Right lobe of liver (tissue), 6 donors: ENCODE results near the gene E2F6. TPM values are rescaled to one million over a fixed set of nuclear protein-coding genes. Genes with fewer than 3 reads are reported as not detected.

Source experiments
- ATAC-seq, 4 donors: fragments of 200-7000 bp; cut with Tn5 transposase; one replicate each; pipeline ENCODE4 v1.9.1; 2020; ENCODE audit warnings: mild to moderate bottlenecking in 4 of 4, moderate library complexity in 4 of 4
- DNase-seq, 3 donors: peaks; one replicate each; pipeline ENCODE4 v3.0.0-alpha.2; 2020
- H3K27ac ChIP-seq, 3 donors: fragments of 200-600 bp; one replicate each; pipeline ENCODE4 v1.8.0; 2022
- H3K27me3 ChIP-seq, 2 donors: fragments of 200-600 bp; one replicate each; pipeline ENCODE4 v1.8.0; 2022
- H3K36me3 ChIP-seq, 4 donors: fragments of 200-600 bp; sonication (generic) in 1 of 4; one replicate each; pipeline versions ENCODE4 v1.5.1 to v1.8.0; 2017 to 2022; ENCODE audit warnings: control low read depth in 1 of 4
- H3K4me1 ChIP-seq, 4 donors: fragments of 200-600 bp; sonication (generic) in 1 of 4; one replicate each; pipeline versions ENCODE4 v1.5.1 to v1.8.0; 2017 to 2022; ENCODE audit warnings: control low read depth in 1 of 4
- H3K4me3 ChIP-seq, 3 donors: fragments of 200-600 bp; one replicate each; pipeline ENCODE4 v1.8.0; 2022
- H3K9me3 ChIP-seq, 4 donors: fragments of 200-600 bp; sonication (generic) in 1 of 4; one replicate each; pipeline versions ENCODE4 v1.5.1 to v1.8.0; 2017 to 2022; ENCODE audit warnings: control low read depth in 1 of 4
- POLR2A ChIP-seq: fragments of 450-650 bp; IDR thresholded peaks from one replicate; pipeline ENCODE4 v1.6.1; 2017; ENCODE audit warnings: antibody characterized with exemption, mild to moderate bottlenecking
- WGBS: methylation state at CpG from one replicate; pipeline ENCODE4 v1.1.6; 2018; ENCODE audit warnings: low coverage, low lambda C conversion rate; ENCODE audit not compliant: insufficient coverage; ENCODE audit errors: missing lambda C conversion rate; 5-methylcytosine and 5-hydroxymethylcytosine counted together
- intact Hi-C, 2 donors: fragments of 100-400 bp; cut with DNase I; formaldehyde crosslinking; loops; one replicate each; pipeline versions ENCODE4 v1.11.2 to v1.14.1; 2022
- total RNA-seq, 6 experiments: library from RNA; depleted of rRNA in 2 of 6; stranded (reverse); fragments of >200 nt in 2 of 6; fragmentation: NEBNext Ultra II Directional in 3 of 6; extraction: Animal tissue kit (Norgen Biotek cat#: 25700) in 3 of 6; gene quantifications; one replicate each; pipeline versions ENCODE4 v1.1.0 to v1.2.4, GENCODE V29; 2016 to 2023
- TF ChIP-seq, protein P1 (sequence below), 4 donors: fragments of 200-600 bp in 3 of 4; fragments of 450-650 bp in 1 of 4; IDR thresholded peaks; one replicate each; pipeline versions ENCODE4 v1.5.1 to v1.8.0; 2016 to 2022; ENCODE audit warnings: antibody characterized with exemption in 4 of 4, mild to moderate bottlenecking in 2 of 4
- donor health status: DM: no; HTN: yes; CAD: no.
- donor health status: DM: no; HTN: no; CAD: no.
- donor health status: DM: no; HTN: no; CAD: no.
- donor health status: DM: no; HTN: yes; CAD: no.
- donor health status: DM: no; HTN: yes; CAD: no.

E2F6 gene
- total RNA-seq, 6 experiments from 2014 or later, result 4.4 to 9.9 (median 5.8) TPM

DNA sequence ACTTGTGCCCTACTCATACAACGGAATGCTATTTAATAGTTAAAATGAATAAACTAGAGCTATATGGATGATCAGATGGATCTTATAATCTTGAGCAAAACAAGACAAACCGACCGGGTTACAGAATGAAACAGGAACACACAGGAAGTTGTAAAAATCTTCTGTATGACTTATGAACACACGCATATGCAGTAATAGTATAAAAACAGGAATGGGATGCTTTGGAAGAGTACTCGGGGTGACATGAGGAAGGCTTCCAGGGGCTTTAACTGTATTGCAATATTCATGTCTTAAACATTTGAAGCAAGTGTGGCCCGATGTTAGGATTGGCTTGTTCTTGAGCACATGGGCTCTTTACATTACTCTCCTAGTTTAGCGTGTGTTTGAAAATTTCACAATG lies 14.9 kb upstream of the E2F6 start:
- DNase-seq (no peak), ATAC-seq (no peak)
- no peaks in the 10 kb centered on the region for H3K27me3 ChIP-seq
- no peak overlapping the region for H3K27ac ChIP-seq
- H3K4me1 ChIP-seq, result peaks cover 0 to 2% (median 0%) of the 10 kb centered on the region in 4 donors
- no peaks in the 10 kb centered on the region for H3K9me3 ChIP-seq
- no peak overlapping the region for H3K4me3 ChIP-seq
- TF ChIP-seq, protein P1, sequence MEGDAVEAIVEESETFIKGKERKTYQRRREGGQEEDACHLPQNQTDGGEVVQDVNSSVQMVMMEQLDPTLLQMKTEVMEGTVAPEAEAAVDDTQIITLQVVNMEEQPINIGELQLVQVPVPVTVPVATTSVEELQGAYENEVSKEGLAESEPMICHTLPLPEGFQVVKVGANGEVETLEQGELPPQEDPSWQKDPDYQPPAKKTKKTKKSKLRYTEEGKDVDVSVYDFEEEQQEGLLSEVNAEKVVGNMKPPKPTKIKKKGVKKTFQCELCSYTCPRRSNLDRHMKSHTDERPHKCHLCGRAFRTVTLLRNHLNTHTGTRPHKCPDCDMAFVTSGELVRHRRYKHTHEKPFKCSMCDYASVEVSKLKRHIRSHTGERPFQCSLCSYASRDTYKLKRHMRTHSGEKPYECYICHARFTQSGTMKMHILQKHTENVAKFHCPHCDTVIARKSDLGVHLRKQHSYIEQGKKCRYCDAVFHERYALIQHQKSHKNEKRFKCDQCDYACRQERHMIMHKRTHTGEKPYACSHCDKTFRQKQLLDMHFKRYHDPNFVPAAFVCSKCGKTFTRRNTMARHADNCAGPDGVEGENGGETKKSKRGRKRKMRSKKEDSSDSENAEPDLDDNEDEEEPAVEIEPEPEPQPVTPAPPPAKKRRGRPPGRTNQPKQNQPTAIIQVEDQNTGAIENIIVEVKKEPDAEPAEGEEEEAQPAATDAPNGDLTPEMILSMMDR (IDR thresholded peaks at IDR 0.05), result no peak
- no peak for TF ChIP-seq POLR2A
- H3K36me3 ChIP-seq, result no peaks in the 10 kb centered on the region
- intact Hi-C loops, result loop anchor here (5.0 kb wide), 2 partner anchors 101 to 106 kb away; no protein-coding TSS in a partner anchor
- WGBS, result 81% methylated on average over 7 of the region's 7 CpGs

DNA sequence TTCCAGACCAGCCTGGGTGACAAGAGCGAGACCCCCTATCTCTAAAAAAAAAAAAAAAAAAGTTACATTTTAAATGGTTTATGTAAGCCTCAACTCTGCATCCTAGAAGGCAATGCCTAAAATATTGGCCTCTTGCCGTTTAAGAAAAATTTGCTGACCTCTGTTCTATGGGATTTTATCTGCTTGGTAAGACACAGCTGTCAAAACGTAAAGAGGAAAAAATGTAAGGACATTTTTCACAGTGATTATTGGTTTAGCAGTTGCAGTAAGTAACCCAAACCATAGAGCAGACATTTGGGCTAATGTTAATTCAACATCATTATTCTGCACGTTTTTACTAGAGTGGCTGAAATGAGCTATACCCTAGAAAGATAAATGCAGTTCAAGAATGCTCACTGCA lies 14.4 kb upstream of the E2F6 start:
- H3K9me3 ChIP-seq, result no peaks in the 10 kb centered on the region
- H3K27ac ChIP-seq, result no peak overlapping the region
- peaks cover 0 to 2% (median 0%) of the 10 kb centered on the region in 4 donors for H3K4me1 ChIP-seq
- H3K27me3 ChIP-seq, result no peaks in the 10 kb centered on the region
- intact Hi-C loops, result loop anchor here (5.0 kb wide), 2 partner anchors 102 to 107 kb away; no protein-coding TSS in a partner anchor
- TF ChIP-seq, protein P1 (IDR thresholded peaks at IDR 0.05), result no peak
- TF ChIP-seq POLR2A, result no peak
- H3K4me3 ChIP-seq, result no peak overlapping the region
- DNase-seq (no peak), ATAC-seq (no peak)
- WGBS, result 40% methylated on average over 4 of the region's 4 CpGs
- no peaks in the 10 kb centered on the region for H3K36me3 ChIP-seq

DNA sequence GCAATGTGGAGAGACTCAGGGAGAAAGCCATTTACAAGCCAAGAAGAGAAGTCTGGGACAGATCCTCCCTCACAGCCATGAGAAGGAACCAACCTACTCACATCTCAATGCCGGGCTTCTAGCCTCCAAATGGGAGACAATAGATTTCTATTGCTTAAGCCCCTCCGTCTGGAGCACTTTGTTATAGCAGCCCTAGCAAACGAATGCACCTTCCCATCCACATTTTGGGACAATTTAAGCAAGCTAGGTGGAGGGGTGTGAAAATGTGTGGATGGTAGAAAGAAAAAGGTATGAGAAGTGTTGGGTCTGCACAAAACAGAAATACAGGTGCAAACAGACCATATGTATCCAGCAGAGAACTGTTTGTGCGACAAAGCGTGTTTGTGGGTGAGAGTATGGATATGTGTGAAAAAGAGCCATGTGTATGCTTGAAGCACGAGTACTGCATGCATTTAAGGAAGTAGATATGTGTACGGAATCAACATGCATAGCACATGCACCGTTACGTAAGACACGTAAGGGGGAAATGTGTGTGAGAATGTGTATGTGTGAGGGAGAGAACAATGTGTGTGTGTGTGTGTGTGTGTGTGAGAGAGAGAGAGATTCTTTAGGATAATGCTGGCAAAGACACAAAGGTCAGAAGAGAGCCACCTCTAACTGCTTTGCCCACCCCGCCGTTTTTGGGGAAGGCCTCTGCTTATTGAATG lies 13.1 kb upstream of the E2F6 start:
- 62% methylated on average over 10 of the region's 12 CpGs for WGBS
- intact Hi-C loops, result no loop called here

DNA sequence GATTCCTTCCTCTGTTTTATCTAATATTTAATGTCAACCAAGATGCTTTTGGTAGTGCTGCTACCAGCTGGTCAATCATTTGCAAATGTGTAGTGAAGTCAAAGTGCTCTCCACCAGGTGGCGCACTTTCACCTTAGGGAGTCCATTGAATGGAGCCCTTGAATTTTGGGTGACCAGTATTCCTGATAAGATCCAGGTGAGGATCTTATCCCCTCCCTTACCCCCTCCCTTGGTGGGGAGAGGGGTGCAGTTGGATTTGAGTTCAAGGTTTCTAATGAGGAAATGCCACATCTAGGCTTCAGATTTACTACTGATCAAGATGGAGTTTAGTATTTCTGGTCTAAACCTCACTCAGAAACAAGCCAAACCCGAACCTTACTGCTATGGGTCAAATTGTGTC lies 12.0 kb upstream of the E2F6 start:
- Histone ChIP-seq H3K27ac (no peak overlapping the region), H3K4me3 (no peak overlapping the region), H3K27me3 (no peaks in the 10 kb centered on the region), H3K9me3 (no peaks in the 10 kb centered on the region), H3K36me3 (no peaks in the 10 kb centered on the region), H3K4me1 (peaks cover 0 to 2% (median 0%) of the 10 kb centered on the region in 4 donors)
- no peak for TF ChIP-seq POLR2A
- TF ChIP-seq, protein P1 (IDR thresholded peaks at IDR 0.05), result peak; percentile 86 to 91 (median 90)
- 15% methylated on average over 2 of the region's 2 CpGs for WGBS
- peak; percentile 85 to 91 (median 89) for ATAC-seq
- intact Hi-C loops, result no loop called here
- DNase-seq, result peak; percentile 83 to 89 (median 86)

More for the DNA sequence above, 13.1 kb upstream of the E2F6 start:
- no peak overlapping the region for H3K27ac ChIP-seq
- no peak for DNase-seq
- no peaks in the 10 kb centered on the region for H3K36me3 ChIP-seq
- TF ChIP-seq, protein P1 (IDR thresholded peaks at IDR 0.05), result no peak
- no peak for TF ChIP-seq POLR2A
- no peak for ATAC-seq
- H3K9me3 ChIP-seq, result no peaks in the 10 kb centered on the region
- H3K4me3 ChIP-seq, result no peak overlapping the region
- peaks cover 0 to 2% (median 0%) of the 10 kb centered on the region in 4 donors for H3K4me1 ChIP-seq
- H3K27me3 ChIP-seq, result no peaks in the 10 kb centered on the region
